ENCODE results near the gene PARD6G. TPM values are rescaled to one million over a fixed set of nuclear protein-coding genes. Genes with fewer than 3 reads are reported as not detected.

Gene PARD6G
- total RNA-seq, 1 donor from 2014 or later, result 4.1 TPM

DNA sequence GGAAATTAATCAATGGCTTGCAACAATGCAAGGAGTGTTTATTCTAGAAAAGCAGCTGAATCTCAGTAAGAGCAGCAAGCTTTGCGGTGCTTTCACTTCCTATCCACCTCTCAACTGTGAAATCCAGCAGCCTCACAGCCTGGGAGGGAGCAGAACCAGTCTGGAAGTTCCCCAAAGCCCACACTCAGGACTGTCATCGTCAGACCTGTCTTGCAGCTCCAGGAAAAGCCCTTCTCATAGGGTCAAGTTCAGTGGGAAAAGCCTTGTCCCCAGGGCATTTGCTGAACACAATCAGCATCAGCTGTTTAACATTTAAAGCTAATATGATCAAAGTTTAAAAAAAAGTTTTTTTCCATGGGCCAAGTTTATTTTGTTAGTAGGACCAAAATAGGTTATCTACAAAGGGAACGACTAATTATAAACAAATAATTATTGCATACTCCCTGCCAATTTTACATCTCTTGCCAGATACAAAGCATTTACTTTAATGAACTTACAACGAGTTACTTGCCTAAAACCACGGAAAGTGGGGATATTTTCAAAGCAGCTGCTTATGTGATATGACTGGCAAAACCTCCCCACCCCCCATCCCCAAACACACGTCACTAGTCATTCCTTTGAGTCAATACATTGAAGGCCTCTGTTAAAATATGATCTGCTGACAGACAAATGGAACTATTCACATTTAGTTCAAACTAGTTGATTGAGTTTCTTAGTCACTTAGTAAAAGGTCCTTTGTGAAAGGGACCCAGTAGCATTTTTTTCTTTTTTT lies 36.8 kb downstream of the PARD6G start:
- DNase-seq (ENCODE audit: low spot score), result no peak

DNA sequence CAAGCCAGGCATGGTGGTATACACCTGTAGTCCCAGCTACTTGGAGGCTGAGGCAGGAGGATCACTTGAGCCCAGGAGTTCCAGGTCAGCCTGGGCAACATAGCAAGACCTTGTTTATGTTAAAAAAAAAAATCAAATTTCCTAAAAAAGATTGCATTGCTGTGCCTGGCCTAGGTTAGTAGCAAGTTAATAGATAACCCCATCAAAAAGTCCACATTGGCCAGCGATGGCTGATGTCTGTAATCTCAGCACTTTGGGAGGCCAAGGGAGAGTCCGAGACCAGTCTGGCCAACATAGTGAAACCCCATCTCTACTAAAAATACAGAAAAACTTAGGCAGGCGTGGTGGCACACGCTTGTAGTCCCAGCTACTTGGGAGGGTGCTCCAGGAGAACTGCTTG lies 38.7 kb downstream of the PARD6G start:
- no peak for DNase-seq (ENCODE audit: low spot score)

DNA sequence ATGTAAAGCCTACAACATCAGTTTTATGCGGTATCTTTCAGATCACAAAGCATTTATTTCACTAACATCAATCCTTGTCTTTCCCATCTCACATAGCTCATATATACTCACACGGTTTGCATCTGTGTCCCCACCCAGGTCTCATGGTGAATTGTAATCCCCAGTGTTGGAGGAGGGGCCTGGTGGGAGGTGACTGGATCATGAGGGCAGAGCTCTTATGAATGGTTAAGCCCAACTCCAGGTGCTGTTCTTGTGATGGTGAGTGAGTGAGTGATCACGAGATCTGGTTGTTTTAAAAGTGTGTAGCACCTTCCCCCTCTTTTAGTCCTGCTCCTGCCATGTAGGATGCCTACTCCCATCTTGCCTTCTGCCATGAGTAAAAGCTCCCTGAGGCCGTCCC lies 42.0 kb downstream of the PARD6G start:
- no peak for DNase-seq (ENCODE audit: low spot score)

DNA sequence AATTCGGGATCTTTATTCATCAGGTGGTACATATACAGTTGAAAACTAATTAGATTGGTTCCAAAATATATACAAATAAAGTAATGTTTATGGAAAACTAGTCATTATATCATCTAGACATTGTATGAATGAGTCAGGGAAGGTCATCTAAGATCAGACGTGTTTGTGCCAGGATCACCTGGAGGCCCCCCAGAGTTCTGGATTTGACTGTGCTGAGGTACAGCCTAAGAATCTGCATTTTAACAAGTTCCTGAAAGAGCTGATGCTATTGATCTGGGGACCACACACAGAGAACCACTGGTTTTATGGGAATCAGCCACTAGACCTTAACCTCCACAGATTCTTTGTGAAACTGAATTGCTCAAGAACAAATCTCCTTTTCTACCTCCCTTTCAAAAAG lies 43.2 kb downstream of the PARD6G start:
- DNase-seq (ENCODE audit: low spot score), result no peak

DNA sequence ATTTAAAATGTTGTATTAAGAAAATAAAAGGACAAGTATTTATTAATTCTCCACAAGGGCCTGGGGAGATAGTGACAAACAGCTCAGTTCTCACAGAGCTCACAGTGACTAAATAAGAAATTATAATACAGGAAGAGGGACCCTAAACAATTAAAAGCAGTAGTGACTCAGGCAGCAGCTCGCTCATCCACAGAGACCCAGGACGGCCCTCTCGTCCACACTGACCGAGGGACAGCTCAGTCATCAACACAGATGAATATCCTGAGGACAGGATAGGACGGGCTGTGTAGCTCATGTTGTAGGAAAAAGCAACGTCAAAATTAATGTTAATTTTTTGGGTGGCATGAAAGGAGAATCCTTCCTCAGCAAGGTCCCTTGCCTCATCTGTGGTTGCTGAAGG lies 44.1 kb downstream of the PARD6G start:
- DNase-seq (ENCODE audit: low spot score), result no peak

DNA sequence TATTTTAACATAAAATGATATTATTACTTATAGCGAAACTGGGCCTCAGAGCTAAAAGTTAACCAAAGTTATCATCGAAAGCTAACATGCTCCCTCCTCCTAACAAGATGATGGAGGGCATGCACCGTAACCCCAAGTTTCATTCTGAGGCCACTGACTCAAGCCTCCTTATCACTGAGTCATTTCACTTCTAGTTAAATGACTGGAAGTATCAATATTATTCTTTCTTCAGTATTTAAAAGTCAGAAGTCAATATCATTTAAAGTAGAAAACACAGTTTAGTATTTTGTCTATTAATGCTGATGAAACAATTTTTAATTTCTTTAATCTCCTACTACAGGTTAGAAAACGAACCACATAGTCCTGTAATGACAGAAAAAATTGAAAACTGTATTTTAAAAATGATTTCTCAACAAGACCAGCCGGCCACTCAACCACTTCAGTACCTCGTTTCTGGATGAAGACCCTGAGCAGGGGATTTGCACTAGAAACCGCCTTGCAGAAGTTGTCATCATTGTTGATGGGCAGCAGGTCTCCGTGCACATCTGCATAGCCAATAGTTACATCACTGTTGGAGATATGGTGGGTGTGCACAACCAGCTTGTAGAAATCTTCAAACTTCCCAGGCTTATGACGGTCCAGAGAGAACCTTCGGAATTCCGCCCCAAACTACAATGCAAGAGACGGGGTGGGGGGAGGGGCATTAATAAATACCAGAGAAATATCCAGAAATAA lies 44.9 kb downstream of the PARD6G start:
- no peak for DNase-seq (ENCODE audit: low spot score)

DNA sequence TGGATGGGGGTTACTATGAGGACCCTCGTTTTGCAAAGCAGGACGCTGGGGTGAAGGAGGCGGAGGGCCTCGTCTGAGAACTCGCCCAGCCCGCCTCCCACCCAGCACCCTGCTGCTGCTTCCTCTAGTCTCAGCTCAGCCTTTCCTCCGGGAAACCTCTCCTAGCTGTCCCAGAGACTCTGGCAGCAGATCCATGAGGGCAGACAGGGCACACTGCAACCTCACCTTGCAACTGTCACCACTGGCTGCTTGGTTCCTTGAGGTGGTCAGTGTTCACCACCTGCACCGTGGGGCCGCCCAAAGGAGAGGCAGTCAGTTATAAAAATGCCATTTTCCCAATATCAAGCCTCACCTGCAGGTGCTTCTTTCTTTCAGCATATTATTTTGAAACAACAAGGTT lies 45.6 kb downstream of the PARD6G start:
- DNase-seq (ENCODE audit: low spot score), result no peak

DNA sequence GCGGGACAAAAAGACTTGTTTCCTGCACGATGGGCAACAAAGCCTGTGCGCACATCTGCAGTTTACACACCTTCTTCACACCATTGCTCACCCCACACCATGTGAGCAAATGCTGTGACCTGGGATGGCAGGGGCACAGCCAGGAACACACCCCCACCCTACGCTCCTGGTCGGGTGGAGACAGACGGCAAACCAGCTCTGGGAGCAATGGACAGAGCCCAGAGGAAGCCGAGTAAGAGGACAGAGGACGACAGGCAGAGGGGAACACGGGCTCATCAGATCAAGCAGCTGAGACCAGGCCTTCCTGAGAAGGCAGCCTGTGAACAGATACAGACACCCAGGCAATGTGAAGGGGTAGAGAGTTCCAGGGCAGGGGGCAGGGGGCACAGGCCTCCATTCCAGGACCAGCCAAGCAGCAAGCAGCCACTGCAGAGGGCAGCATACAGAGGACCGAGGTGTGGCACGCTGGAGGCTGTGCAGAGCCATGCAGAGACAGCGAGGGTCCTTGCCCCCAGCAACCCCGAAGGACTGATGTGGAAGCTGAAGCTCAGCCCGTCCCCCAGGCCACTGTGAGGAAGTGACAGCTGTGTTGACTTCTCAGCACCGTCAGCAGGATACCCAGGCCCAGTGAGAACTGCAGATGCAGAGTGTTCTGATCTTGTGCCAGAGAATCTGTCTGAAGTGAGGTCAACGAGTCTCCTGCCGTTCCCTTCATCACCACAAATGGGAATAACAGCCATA lies 46.2 kb downstream of the PARD6G start:
- DNase-seq (ENCODE audit: low spot score), result no peak

DNA sequence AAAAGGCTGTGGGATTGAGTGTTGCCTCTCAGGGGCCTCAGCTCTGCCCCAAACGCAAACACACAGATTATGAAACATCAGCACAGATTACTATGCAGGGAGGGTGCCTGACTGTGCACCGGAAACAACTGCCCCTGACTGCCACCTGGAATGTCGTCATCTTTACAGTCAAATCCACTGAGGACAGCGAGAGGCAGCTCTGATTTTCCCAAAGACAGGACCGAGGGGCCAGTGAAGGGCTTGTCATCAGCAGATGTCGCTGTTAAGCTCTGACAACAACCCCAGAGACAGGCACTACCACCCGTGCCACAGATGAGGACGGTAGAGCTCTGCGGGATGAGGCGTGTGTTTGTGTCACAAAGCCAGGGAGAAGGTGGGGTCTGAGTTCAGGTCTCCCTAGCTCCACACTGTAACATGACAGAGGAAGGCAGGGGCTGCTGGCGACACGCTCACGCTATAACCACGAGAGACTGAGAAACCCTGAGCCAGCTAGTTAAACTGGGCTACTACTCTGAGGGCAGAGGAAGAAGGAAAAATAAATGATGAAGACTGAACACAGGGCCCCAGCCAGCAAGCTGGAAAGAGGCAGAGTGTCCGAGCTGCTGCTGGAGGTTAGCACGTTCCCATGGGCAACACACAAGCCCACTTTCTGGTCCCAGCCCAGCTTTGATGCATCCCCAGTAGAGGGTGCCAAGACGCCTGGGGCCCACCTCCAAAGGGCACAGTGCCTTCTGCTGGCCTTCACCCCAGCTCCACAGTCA lies 47.0 kb downstream of the PARD6G start:
- DNase-seq (ENCODE audit: low spot score), result no peak

DNA sequence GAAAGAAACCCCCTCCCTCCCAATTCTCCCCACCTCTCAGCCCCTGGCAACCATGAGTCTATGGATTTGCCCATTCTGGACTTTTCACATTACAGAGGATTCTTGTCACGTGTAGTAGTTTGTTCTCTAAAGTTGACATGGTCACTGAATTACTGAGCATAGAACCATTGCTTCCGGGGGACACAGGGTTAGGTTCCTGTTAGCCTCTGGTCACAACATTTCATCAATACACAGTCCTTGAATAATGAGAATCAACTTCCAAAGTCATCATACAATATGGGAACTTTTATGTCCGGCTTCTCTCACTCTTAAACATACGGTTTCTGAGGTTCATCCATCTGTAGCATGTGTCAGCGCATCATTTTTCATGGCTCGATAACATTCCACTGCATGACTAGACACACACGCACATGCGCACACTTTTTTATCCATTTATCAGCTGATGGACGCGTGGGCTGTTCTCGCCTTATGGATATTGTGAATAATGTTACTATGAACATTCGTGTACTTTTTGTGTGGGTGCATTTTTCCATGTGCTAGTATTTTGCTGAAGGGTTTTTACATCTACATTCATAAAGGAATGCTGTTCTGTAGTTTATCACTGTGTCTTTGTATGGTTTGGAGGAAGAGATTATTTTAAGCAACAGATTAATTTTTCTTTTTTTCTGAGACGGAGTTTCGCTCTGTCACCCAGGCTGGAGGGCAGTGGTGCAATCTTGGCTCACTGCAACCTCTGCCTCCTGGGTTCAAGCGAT lies 48.1 kb downstream of the PARD6G start:
- DNase-seq (ENCODE audit: low spot score), result no peak

DNA sequence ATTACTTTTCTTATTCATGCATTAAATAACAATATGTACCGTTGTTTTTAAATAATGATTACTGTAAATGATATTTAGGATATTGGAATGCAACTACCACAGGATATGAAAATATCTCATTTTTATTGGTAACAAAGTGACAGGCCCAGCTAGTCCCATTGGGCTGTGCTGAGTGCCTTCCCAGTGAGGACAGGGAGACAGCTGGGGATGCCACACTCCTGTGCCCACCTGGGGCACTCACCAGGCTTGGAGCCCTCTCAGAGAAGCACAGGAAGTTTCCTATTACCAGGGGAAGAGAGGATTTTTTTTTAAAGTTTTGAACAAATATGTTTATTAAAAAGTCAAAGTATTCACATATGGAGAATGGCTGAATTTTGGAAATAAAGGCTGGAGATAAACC lies 48.9 kb downstream of the PARD6G start:
- DNase-seq (ENCODE audit: low spot score), result no peak

DNA sequence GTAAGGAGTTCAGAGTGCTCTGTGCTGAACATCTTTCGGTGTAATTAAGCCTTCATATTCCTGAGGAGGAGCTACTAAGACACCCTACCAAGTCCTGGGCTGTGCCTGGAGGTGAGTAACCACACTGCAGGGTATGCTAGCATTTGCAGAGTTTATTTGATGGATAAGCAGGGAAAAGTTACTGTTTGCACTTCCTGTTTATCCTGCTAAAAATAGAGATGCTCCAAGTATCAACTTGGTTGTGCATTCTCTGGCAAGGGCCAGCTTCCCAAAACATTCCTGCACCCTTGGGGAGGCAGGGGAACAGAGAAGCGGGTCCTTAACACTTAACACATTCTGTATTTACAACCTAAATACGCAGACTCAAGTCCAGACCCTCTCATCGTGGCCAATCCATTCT lies 49.8 kb downstream of the PARD6G start:
- no peak for DNase-seq (ENCODE audit: low spot score)

DNA sequence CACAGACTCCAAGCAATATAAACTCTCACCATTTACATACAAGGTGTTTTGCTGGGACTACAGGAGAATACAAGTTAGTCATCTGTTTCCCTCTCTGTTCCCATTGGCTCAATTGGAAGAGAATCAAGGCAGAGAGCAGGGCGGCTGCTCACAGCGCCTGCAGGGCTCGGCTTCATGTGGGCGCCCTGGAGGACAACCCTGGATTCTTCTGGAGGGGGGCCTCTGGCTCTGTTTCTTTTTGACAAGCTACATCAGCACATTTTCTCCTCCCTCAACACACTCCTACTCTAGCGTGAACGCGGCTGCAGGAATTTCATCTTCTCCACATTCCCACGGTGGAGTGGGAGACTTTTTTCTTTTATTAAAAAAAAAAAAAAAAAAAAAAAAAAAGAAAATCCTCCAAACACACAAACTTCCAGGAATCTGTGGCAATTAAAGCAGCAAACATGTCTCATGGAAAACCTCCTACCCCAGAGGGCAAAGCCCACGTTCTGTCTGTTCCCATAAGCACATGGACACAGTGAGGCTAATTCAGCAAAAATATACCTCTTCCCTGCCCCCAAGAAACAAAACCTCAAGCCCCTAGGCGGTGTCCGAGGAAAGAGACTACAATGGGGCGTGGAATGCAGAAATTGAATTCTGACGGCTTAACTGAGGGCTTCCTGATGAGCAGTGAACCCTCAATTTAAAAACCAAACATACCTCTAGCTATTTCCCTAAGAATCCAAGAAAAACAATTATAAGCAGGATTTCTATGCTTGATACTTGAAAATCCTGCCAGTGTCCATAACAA lies 50.6 kb downstream of the PARD6G start:
- no peak for DNase-seq (ENCODE audit: low spot score)

DNA sequence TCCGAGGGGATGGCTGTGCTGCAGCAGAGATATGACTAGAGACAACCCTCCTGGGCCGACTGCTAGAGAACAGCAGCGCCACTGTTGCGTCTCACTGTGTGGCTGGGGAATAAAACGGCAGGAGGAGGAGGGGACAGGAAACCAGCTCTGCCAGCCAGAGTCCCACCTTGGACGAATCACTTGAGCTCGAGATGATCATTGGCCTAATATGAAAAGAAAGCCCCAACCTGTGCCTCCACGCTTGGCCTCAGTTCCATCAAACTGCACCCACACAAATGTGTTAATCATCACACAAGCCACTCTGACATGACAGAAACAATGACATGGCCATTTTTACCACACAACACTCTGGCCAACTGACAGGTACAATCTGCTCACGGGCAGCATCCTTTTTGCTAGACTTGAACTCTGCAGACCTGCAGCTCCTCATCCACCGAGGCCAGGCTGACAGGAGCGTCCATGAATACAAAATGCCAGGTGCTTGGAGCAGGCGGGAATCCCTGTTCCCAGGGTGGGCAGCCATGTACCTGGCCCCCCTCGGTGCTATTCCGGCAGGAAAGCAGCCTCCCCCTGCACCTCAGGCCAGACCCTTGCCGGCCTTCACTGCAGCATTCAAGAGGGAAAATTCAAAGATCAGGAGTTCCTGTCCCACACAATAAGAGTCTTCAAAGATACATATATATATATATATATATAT lies 52.3 kb downstream of the PARD6G start:
- DNase-seq (ENCODE audit: low spot score), result no peak

DNA sequence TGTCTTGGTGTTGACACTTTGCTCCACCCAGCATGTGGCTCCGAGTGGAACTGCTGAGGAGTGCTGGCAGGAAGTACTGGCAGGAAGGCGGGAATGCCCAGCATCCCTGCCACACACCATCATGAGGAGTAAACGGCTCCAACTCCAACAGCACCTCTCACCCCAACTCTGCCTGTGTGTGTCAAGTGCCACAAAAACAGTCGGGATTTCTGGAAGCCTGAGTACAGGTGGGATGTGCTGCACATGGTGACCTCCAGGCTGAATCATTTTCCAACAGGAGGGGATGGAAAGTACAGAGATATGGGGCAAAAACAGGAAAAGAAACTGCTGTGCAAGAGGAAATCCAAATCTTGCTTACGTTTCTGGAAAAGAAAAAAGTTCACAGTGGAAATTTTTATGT lies 53.6 kb downstream of the PARD6G start:
- no peak for DNase-seq (ENCODE audit: low spot score)

DNA sequence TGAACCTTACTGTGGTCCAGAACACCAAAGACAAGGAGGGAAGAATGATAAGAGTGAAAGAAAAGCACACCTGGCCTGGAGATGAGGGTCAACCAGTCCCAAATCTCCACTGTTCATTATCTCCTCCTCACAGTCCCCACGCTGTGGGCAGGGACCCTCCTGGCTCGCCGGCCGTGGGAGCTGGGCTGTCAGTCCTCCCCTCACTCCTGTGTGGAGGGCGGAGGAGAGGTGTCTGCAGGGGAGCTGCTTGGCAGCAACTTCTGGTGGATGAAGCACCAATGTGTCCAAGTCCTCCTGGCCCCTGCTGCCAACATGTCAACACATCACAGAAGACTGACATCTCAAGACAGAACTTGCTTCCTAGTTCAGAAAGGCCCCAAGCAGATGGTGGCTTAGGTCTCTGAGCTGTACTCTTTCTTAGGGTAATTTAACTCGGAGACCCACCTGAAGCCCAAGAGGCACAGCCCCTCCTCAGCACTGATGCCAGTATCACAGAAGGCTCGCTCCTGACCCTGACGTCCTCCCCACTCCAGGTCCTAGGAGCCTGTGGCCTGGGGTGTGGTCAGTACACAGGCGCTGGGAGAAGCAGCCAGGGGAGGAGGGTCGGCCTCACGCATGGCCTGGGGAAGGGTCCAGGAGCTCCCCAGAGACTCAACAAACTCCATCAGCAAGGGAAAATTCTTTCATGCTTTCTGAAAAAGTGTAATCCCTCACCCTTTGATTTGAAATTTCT lies 54.5 kb downstream of the PARD6G start:
- no peak for DNase-seq (ENCODE audit: low spot score)

DNA sequence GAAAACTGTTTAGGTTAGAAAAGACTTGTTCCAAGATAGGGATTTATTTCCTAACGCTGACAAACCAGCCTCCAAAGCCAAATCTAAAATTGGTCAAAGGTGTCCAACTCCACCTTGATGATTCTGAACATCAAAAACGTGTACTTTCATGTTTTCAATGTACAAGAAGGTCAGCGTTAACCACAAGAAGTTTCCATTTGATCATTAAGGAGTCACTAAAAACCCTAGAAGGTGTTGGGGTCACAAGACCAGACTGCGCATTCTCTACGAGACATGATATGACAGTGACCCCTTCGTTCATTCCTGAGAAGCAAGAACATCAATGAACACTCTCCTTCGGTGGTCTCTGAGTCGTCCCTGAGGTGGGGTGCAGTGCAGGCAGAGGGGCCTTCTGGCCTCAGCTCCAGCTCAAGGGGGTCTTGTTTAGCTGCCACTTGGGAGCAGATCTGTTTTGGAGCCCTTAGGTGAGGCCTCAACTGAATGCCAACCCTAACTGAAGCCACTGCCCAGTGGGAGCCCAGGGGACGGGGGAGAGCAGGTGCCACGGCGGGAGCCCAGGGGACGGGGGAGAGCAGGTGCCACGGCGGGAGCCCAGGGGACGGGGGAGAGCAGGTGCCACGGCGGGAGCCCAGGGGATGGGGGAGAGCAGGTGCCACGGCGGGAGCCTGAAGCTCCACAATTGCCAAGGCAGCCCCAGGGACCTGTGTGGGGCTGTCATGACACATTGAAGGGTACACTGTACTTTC lies 55.2 kb downstream of the PARD6G start:
- DNase-seq (ENCODE audit: low spot score), result no peak

DNA sequence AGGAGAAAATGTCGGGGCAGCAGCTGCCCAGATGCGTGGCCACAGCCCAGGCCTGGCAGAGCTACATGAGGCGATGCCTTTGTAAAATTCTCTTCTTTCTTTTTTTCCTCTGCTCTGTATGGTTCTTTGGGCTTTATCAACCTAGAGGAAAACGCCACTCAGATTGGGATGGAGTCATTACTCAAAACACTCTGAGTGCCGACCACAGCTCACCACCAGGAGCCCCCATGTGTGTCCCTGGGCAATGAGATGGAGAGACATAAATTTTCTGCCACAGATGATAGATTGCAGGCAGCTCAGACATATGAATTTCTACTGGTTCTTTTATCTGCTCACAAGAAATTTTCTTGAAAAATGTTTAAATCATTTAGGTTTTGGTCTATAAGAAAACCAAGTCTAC lies 56.0 kb downstream of the PARD6G start:
- no peak for DNase-seq (ENCODE audit: low spot score)

Measured in mucosa of gallbladder (tissue), 1 donor.